A673 (cell line): ENCODE measurements around the gene TRNAU1AP.

ENCODE experiments used
- CTCF ChIP-seq: fragments of 300-800, 200-600 bp; sonication (generic); conservative IDR thresholded peaks from 2 replicates; pipeline ENCODE4 v1.5.1; 2017; ENCODE audit warnings: low read depth, mild to moderate bottlenecking, antibody characterized with exemption, low read length, moderate library complexity, mixed read lengths
- EZH2 ChIP-seq: fragments of 200-600 bp; sonication (generic); IDR thresholded peaks from 2 replicates; pipeline ENCODE4 v1.6.1; 2017; ENCODE audit warnings: borderline replicate concordance, low read depth, mild to moderate bottlenecking, mixed read lengths, antibody characterized with exemption, low read length; ENCODE audit not compliant: poor library complexity, severe bottlenecking

DNA sequence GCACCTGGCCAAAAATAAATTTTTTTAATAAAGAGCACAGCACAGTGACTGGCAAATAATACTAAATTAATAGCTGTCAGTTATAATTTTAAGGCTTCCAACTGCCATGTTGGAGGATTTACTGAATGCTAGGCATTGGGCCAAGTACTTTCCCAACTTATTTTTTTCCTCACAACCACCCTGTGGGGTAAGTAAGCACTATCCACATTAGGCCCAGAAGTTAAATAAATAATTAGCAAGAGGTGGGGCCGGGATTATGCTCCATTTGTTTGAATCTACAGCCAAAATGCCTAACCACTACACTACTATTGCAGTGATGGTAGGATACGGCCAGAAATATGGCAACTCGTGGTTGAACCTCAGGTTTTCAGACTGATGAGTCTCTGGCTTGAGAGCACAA, 4.6 kb upstream of the TRNAU1AP start:
- TF ChIP-seq EZH2 (no peak), CTCF (no peak)
